SK-N-MC (cell line): ENCODE results near the gene CAB39L.

ENCODE experiments used
- DNase-seq: peaks from one replicate; pipeline ENCODE4 v3.0.0-alpha.2; 2011; ENCODE audit warnings: low read depth, low spot score
- H3K27ac ChIP-seq: fragments of 200-600 bp; sonication (generic); 2 replicates; pipeline ENCODE4 v1.5.1; 2016; ENCODE audit warnings: mixed run types
- H3K36me3 ChIP-seq: fragments of 200-600 bp; sonication (generic); 2 replicates; pipeline ENCODE4 v1.6.1; 2017; ENCODE audit warnings: antibody characterized with exemption, low read length, mixed read lengths; ENCODE audit not compliant: insufficient read depth
- H3K4me3 ChIP-seq: fragments of 200-600 bp; sonication (generic); 2 replicates; pipeline ENCODE4 v1.5.1; 2016
- H3K9ac ChIP-seq: fragments of 200-600 bp; sonication (generic); 2 replicates; pipeline ENCODE4 v1.8.0; 2017; ENCODE audit warnings: mixed run types, mixed read lengths; ENCODE audit not compliant: insufficient read length
- H3K9me3 ChIP-seq: fragments of 200-600 bp; sonication (generic); 2 replicates; pipeline ENCODE4 v1.6.1; 2017; ENCODE audit warnings: low read depth, mild to moderate bottlenecking, antibody characterized with exemption, low read length, moderate library complexity, mixed read lengths
- EZH2 ChIP-seq: fragments of 200-600 bp; sonication (generic); IDR thresholded peaks from one replicate; pipeline ENCODE4 v1.6.1; 2017; ENCODE audit warnings: antibody characterized with exemption
- FOXP2 ChIP-seq: optimal IDR thresholded peaks from 2 replicates; pipeline ENCODE3; 2011; ENCODE audit warnings: mild to moderate bottlenecking, moderate library complexity; ENCODE audit not compliant: insufficient read depth; ENCODE audit errors: extremely low read length, control extremely low read depth
- POLR2AphosphoS5 ChIP-seq: IDR thresholded peaks from 2 replicates; pipeline ENCODE4 v1.6.1; 2012; ENCODE audit warnings: mild to moderate bottlenecking, low read depth, low read length, borderline replicate concordance

CAB39L gene

DNA sequence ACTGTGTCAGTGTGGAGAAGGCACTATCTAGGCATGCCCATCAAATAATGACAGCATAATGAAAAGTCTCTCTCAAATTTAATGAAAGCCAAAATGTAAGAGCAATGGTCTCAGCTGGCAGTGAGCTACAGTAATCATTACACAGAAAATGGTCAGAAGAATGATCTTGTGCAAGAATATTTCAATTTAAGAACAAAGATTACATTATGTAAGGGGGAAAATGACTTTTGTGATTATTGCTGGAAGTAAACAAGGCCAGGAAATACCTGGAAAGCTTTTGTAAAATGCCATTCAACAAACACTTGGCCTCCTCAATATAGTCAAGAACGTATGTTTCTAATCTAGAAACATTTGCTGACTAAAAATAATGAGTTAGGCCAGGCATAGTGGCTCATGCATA, 89.1 kb downstream of the CAB39L start:
- Histone ChIP-seq H3K9me3 (no peaks in the 10 kb centered on the region), H3K27ac (no peak overlapping the region), H3K9ac (no peak overlapping the region), H3K36me3 (no peaks in the 10 kb centered on the region), H3K4me3 (no peak overlapping the region)
- TF ChIP-seq EZH2 (no peak), POLR2AphosphoS5 (no peak), FOXP2 (no peak)
- no peak for DNase-seq

- no peak for DNase-seq
- Histone ChIP-seq H3K27ac (no peak overlapping the region), H3K4me3 (no peak overlapping the region), H3K36me3 (no peaks in the 10 kb centered on the region), H3K9me3 (no peaks in the 10 kb centered on the region), H3K9ac (no peak overlapping the region)
- TF ChIP-seq EZH2, result no peak
- no peak for TF ChIP-seq POLR2AphosphoS5
- no peak for TF ChIP-seq FOXP2
These were observed 90.0 kb downstream of the CAB39L start for GRCh38 chr13:49353908-49354307.

- H3K27ac ChIP-seq, result no peak overlapping the region
- TF ChIP-seq FOXP2 (no peak), POLR2AphosphoS5 (no peak), EZH2 (no peak)
- no peak for DNase-seq
These were observed 92.0 kb downstream of the CAB39L start for GRCh38 chr13:49351871-49352270.

GRCh38 chr13:49348751-49349150, 95.1 kb downstream of the CAB39L start:
- H3K9ac ChIP-seq, result no peak overlapping the region
- no peak for DNase-seq
- H3K27ac ChIP-seq, result no peak overlapping the region
- no peak overlapping the region for H3K4me3 ChIP-seq
- H3K36me3 ChIP-seq, result no peaks in the 10 kb centered on the region
- TF ChIP-seq FOXP2 (no peak), POLR2AphosphoS5 (no peak), EZH2 (no peak)
- no peaks in the 10 kb centered on the region for H3K9me3 ChIP-seq

More at GRCh38 chr13:49351871-49352270, 92.0 kb downstream of the CAB39L start:
- Histone ChIP-seq H3K36me3 (no peaks in the 10 kb centered on the region), H3K9ac (no peak overlapping the region), H3K9me3 (no peaks in the 10 kb centered on the region), H3K4me3 (no peak overlapping the region)

- H3K9me3 ChIP-seq, result no peaks in the 10 kb centered on the region
- H3K36me3 ChIP-seq, result no peaks in the 10 kb centered on the region
- no peak for TF ChIP-seq FOXP2
- no peak for TF ChIP-seq EZH2
- DNase-seq, result no peak
- no peak overlapping the region for H3K9ac ChIP-seq
- H3K4me3 ChIP-seq, result no peak overlapping the region
- H3K27ac ChIP-seq, result no peak overlapping the region
These were observed 96.0 kb downstream of the CAB39L start for GRCh38 chr13:49347650-49348385.

DNA sequence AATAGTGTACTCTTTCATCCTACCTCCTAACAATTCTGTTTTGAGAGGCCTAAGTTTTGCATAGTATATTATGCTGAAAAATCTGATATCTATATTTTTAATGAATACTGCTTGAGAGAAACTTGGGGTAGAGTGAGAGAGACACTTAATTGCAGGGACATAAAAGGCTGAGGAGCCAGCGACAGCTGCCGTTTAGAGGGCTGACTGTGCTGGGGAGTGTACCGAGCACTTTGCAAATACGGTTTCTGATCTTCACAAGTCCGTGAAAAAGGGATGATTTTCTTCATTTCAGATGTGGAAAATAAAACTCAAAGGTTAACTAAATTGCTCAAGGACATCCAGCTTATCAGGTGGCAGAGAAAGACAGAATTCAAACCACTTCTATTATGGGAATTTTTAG, 97.4 kb downstream of the CAB39L start:
- H3K36me3 ChIP-seq, result no peaks in the 10 kb centered on the region
- no peak for DNase-seq

GRCh38 chr13:49343731-49344130, 100.1 kb downstream of the CAB39L start:
- Histone ChIP-seq H3K9me3 (no peaks in the 10 kb centered on the region), H3K27ac (no peak overlapping the region), H3K4me3 (no peak overlapping the region), H3K9ac (no peak overlapping the region), H3K36me3 (no peaks in the 10 kb centered on the region)
- no peak for DNase-seq
- no peak for TF ChIP-seq EZH2
- no peak for TF ChIP-seq POLR2AphosphoS5
- no peak for TF ChIP-seq FOXP2

More for the DNA sequence above, 97.4 kb downstream of the CAB39L start:
- no peak for TF ChIP-seq POLR2AphosphoS5
- TF ChIP-seq EZH2, result no peak
- no peak for TF ChIP-seq FOXP2
- H3K27ac ChIP-seq, result no peak overlapping the region
- H3K4me3 ChIP-seq, result no peak overlapping the region
- H3K9me3 ChIP-seq, result no peaks in the 10 kb centered on the region
- H3K9ac ChIP-seq, result no peak overlapping the region

DNA sequence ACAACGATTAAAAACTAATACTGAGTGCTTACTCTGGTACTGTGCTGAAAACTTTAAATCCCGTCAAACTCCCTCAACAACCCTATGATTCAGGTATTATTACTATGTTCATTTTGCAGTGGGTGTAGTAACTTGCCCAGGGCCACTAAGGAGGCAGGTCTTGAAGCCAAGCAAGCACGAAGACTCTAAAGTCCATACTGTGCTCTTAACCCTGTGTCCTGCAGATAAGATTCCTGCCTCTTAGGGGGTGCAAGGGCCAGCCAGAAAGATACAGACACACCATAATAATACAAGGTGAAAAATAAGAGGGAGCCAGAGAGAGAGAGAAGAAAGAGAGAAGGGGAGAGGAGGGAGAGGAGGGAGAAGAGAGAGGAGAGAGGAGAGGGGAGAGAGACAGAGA, 100.6 kb downstream of the CAB39L start:
- Histone ChIP-seq H3K4me3 (no peak overlapping the region), H3K9me3 (no peaks in the 10 kb centered on the region), H3K9ac (no peak overlapping the region), H3K27ac (no peak overlapping the region), H3K36me3 (no peaks in the 10 kb centered on the region)
- TF ChIP-seq FOXP2 (no peak), POLR2AphosphoS5 (no peak), EZH2 (no peak)
- DNase-seq, result no peak

DNA sequence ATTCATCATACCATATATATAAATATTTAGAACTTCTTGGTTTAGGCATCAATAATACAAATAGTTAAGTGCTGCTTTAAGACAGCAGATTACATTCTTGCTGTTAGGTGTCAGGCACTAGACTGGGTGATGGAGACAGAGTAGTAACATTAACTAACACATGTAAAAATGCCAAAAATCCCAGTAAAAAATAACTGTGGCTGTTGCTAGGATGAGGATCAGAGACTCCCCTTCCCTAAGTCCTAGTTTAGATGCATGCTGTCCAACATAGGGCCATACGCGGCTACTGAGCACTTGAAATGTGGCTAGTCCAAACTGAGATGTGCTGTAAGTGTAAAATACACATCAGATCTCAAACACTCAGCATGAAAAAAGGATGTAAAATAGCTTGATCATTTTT, 101.4 kb downstream of the CAB39L start:
- TF ChIP-seq FOXP2 (no peak), EZH2 (no peak), POLR2AphosphoS5 (no peak)
- Histone ChIP-seq H3K36me3 (no peaks in the 10 kb centered on the region), H3K27ac (no peak overlapping the region), H3K9me3 (no peaks in the 10 kb centered on the region), H3K9ac (no peak overlapping the region), H3K4me3 (no peak overlapping the region)
- DNase-seq, result no peak
